Ovary (tissue), 9 donors: Measurements from ENCODE around the gene MEG3. TPM values are rescaled to one million over a fixed set of nuclear protein-coding genes. Genes with fewer than 3 reads are reported as not detected.

Experiments
- DNase-seq, 5 donors: peaks; one replicate each; pipeline ENCODE4 v3.0.0-alpha.2; 2019 to 2020
- H3K27ac ChIP-seq, 2 donors: fragments of 200-600 bp; one replicate each; pipeline versions ENCODE4 v1.5.1 to v1.8.0; 2019 to 2022
- H3K27me3 ChIP-seq: fragments of 200-600 bp; one replicate; pipeline ENCODE4 v1.8.0; 2022
- H3K36me3 ChIP-seq: fragments of 200-600 bp; sonication (generic); one replicate; pipeline ENCODE4 v1.5.1; 2019
- H3K4me1 ChIP-seq: one replicate; pipeline ENCODE4 v1.8.1; 2013; ENCODE audit warnings: mild to moderate bottlenecking, moderate library complexity; ENCODE audit not compliant: insufficient read depth
- H3K4me3 ChIP-seq: fragments of 200-600 bp; sonication (generic); one replicate; pipeline ENCODE4 v1.5.1; 2017
- H3K9me3 ChIP-seq, 2 donors: fragments of 200-600 bp in 1 of 2; sonication (generic) in 1 of 2; one replicate each; pipeline versions ENCODE4 v1.5.1 to v1.8.1; 2013 to 2019; ENCODE audit warnings: mild to moderate bottlenecking in 1 of 2, moderate library complexity in 1 of 2
- CTCF ChIP-seq, 3 donors: fragments of 450-650 bp in 2 of 3; fragments of 200-600 bp in 1 of 3; IDR thresholded peaks; one replicate each; pipeline versions ENCODE4 v1.5.1 to v1.8.0; 2016 to 2022; ENCODE audit warnings: antibody characterized with exemption in 3 of 3, mild to moderate bottlenecking in 1 of 3
- EP300 ChIP-seq: sonication (generic); formaldehyde crosslinking; IDR thresholded peaks from one replicate; pipeline ENCODE4 v1.6.1; 2017; ENCODE audit warnings: antibody characterized with exemption
- POLR2A ChIP-seq: fragments of 450-650 bp; IDR thresholded peaks from one replicate; pipeline ENCODE4 v1.6.1; 2017; ENCODE audit warnings: antibody characterized with exemption, mild to moderate bottlenecking, moderate library complexity
- whole genome bisulfite sequencing, 3 donors: extraction: QIAGEN DNeasy Blood & Tissue Kit in 1 of 3; methylation state at CpG; one replicate each; pipeline versions ENCODE4 v1.1.5 to v1.1.7; 2013 to 2017; 5-methylcytosine and 5-hydroxymethylcytosine counted together
- intact Hi-C, 4 donors: fragments of 100-400 bp; cut with DNase I; formaldehyde crosslinking; loops; one replicate each; pipeline versions ENCODE4 v1.11.0 to v1.15.1; 2022 to 2023
- polyA plus RNA-seq, 2 donors: library from polyadenylated mRNA; stranded (reverse); fragments of 200-250 nt in 1 of 2; fragments of 350-450 nt in 1 of 2; fragmentation: Illumina TruSeq in 1 of 2; extraction: RNeasy Lipid Tissue Mini Kit (QIAGEN cat#74804) in 1 of 2; gene quantifications; one replicate each; pipeline ENCODE4 v1.2.3, GENCODE V29; 2013 to 2014
- total RNA-seq, 7 donors: library from RNA; depleted of rRNA in 2 of 7; stranded (reverse); fragments of >200 nt in 2 of 7; fragmentation: NEBNext Ultra II Directional in 3 of 7; extraction: Animal tissue kit (Norgen Biotek cat#: 25700) in 3 of 7; gene quantifications; one replicate each; pipeline versions ENCODE4 v1.1.0 to v1.2.4, GENCODE V29; 2016 to 2023
- donor health status: DM: no; HTN: no; CAD: no; lungs with moderate emphysema.
- donor health status: DM: no; HTN: no; CAD: no.
- donor health status: Bipolar disorder and iron deficiency.
- donor health status: DM: yes; HTN: yes; CAD: no.
- donor health status: DM: no; HTN: no; CAD: no.
- donor health status: DM: yes; HTN: yes; CAD: no.

The MEG3 gene
- total and polyA plus RNA-seq, 9 donors = 186 to 1,950 (median 396) TPM

- intact Hi-C loops = loop anchor here in 1 of 4 donors (5.0 kb wide), 1 partner anchor 324 kb away; no protein-coding TSS in a partner anchor
- Histone ChIP-seq H3K4me1 (peaks cover 2% of the 10 kb centered on the region), H3K4me3 (no peak overlapping the region), H3K36me3 (no peaks in the 10 kb centered on the region), H3K9me3 (no peaks in the 10 kb centered on the region), H3K27me3 (no peaks in the 10 kb centered on the region), H3K27ac (no peak overlapping the region)
- TF ChIP-seq CTCF (IDR thresholded peaks at IDR 0.05) (no peak), EP300 (no peak), POLR2A (no peak)
- no peak for DNase-seq
- WGBS, 3 donors = 80 to 89% (median 83%) methylated on average over 7 of the region's 7 CpGs
Measured at GRCh38 chr14:100778526-100778882, 47.4 kb upstream of the MEG3 start.

GRCh38 chr14:100778951-100779690 is 46.8 kb upstream of the MEG3 start:
- no peaks in the 10 kb centered on the region for H3K36me3 ChIP-seq
- 81 to 87% (median 84%) methylated on average over 24 of the region's 24 CpGs for WGBS, 3 donors
- H3K9me3 ChIP-seq = no peaks in the 10 kb centered on the region
- H3K27ac ChIP-seq = no peak overlapping the region
- H3K4me3 ChIP-seq = no peak overlapping the region
- H3K4me1 ChIP-seq = peaks cover 2% of the 10 kb centered on the region
- DNase-seq = peak in 1 of 5 donors; percentile 13
- no peaks in the 10 kb centered on the region for H3K27me3 ChIP-seq
- intact Hi-C loops = loop anchor here in 1 of 4 donors (5.0 kb wide), 1 partner anchor 323 kb away; no protein-coding TSS in a partner anchor
- no peak for TF ChIP-seq EP300

GRCh38 chr14:100779691-100780080 is 46.2 kb upstream of the MEG3 start:
- intact Hi-C loops = loop anchor here in 1 of 4 donors (5.0 kb wide), 1 partner anchor 323 kb away; no protein-coding TSS in a partner anchor
- H3K27me3 ChIP-seq = no peaks in the 10 kb centered on the region
- no peak overlapping the region for H3K27ac ChIP-seq
- H3K4me3 ChIP-seq = no peak overlapping the region
- no peaks in the 10 kb centered on the region for H3K9me3 ChIP-seq
- H3K4me1 ChIP-seq = peaks cover 2% of the 10 kb centered on the region
- H3K36me3 ChIP-seq = no peaks in the 10 kb centered on the region
- 90 to 93% (median 91%) methylated on average over 13 of the region's 13 CpGs for WGBS, 3 donors
- DNase-seq = peak in 2 of 5 donors; percentile 9 to 24
- TF ChIP-seq POLR2A (no peak), EP300 (no peak), CTCF (IDR thresholded peaks at IDR 0.05) (no peak)

- no peaks in the 10 kb centered on the region for H3K27me3 ChIP-seq
- DNase-seq = peak in 3 of 5 donors; percentile 5 to 19 (median 10)
- H3K36me3 ChIP-seq = no peaks in the 10 kb centered on the region
- no peak overlapping the region for H3K4me3 ChIP-seq
- no peaks in the 10 kb centered on the region for H3K9me3 ChIP-seq
- peaks cover 2% of the 10 kb centered on the region for H3K4me1 ChIP-seq
- no peak overlapping the region for H3K27ac ChIP-seq
- TF ChIP-seq POLR2A = no peak
- TF ChIP-seq EP300 = no peak
- TF ChIP-seq CTCF (IDR thresholded peaks at IDR 0.05) = no peak
- WGBS, 3 donors = 81 to 93% (median 90%) methylated on average over 12 of the region's 12 CpGs
- intact Hi-C loops = no loop called here
Measured at GRCh38 chr14:100780246-100780645, 45.7 kb upstream of the MEG3 start.
